Astrocyte of the spinal cord (primary cell): ENCODE data around the gene PARD6A.
A peak's percentile ranks its signal among the peaks of the same experiment; 100 is the strongest.

ENCODE experiments used
- DNase-seq: peaks from one replicate; pipeline ENCODE4 v3.0.0; 2011; ENCODE audit warnings: low read depth, low spot score
- H3K4me3 ChIP-seq: 2 replicates; pipeline ENCODE4 v1.5.1; 2011; ENCODE audit warnings: low read depth, mild to moderate bottlenecking, low read length, moderate library complexity
- CTCF ChIP-seq: IDR thresholded peaks from 2 replicates; pipeline ENCODE4 v1.5.1; 2012; ENCODE audit warnings: low read depth, mild to moderate bottlenecking, low read length, inconsistent platforms
- in situ Hi-C: cut with HindIII; loops from 2 replicates; pipeline ENCODE4 v1.10.0; 2017; ENCODE audit warnings: low sequenced_read_pairs

The PARD6A gene

GRCh38 chr16:67662653-67663010, 1.9 kb downstream of the PARD6A start:
- DNase-seq, result no peak
- TF ChIP-seq CTCF, result no peak
- no peak overlapping the region for H3K4me3 ChIP-seq
- in situ Hi-C loops, result no loop called here

DNA sequence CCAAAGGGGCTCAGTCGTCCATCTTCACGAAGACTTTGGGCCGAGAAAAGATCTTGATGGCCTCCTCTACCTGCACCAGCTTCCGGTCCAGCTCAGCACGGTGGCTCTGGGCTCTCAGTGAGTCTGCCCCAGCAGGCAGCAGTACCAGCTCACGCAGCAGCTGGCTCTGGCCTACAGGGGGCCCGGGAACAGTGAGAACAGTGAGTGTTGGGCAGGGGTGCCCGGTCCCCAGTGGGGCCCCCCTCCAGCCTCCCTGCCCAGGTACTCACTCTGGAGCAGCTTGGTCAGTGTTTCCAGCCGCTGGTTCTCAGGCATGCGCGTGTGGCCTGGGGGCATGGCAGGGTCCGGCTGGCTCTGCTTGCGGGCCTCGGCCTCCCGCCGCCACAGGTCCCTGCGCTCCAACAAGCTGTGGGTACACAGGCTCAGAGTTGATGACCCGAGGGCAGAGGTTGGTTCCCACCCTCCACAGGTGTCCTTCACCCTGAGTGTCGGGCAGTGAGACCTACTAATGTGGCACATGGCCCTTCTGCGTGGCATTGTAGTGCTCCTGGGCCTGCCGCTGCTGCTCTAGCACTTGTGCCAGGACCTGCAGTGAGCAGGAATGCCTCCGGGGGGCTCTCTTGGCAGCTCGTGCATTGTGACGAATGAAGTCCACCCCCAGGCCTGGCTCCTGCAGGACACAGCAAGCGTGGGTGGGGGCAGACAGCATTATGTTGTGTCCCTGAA, 2.6 kb downstream of the PARD6A start:
- no peak for DNase-seq
- TF ChIP-seq CTCF, result peak; percentile 43
- in situ Hi-C loops, result no loop called here
- no peak overlapping the region for H3K4me3 ChIP-seq

GRCh38 chr16:67663877-67664222, 3.1 kb downstream of the PARD6A start:
- no peak for DNase-seq
- TF ChIP-seq CTCF, result no peak
- H3K4me3 ChIP-seq, result no peak overlapping the region
- in situ Hi-C loops, result no loop called here

GRCh38 chr16:67664258-67664657, 3.5 kb downstream of the PARD6A start:
- no peak for TF ChIP-seq CTCF
- in situ Hi-C loops, result no loop called here
- no peak for DNase-seq
- H3K4me3 ChIP-seq, result no peak overlapping the region

DNA sequence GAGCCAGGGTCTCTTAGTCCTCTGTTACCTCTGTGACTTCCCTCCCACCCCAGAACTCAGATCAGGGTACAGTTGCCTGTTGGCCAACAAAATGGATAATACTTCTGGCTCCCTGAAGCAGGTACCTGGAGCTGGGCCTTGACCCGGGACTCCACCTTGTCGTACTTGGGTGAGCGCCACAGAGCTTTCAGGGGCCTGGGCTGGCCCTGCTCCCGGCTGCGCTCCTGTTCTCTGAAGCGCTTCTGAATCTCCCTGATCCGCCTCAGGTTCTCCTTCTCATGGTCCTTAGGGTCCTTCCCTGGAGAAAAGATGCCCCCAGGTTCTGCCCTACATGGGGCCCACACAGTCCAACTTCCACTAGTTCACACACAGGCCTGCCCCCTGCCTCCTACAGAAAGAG, 4.1 kb downstream of the PARD6A start:
- no peak for TF ChIP-seq CTCF
- DNase-seq, result no peak
- H3K4me3 ChIP-seq, result no peak overlapping the region
- in situ Hi-C loops, result no loop called here

DNA sequence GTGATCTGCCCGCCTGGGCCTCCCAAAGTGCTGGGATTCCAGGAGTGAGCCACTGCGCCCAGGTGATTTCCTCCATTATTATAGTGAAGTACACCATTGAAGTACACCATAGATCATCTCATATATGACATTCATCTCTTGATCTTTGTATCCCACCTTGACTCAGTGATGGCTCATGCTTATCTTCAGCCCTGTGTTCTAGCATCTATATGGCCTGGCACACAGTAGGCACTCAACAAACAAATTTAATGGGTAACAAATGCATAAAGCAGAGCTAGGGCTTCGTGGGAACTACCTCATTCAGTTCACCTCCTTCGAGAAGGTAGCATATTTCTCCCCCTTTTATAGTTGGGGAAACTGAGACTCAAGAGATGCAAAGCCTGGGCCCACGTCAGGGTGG, 4.8 kb downstream of the PARD6A start:
- DNase-seq, result no peak
- no peak for TF ChIP-seq CTCF
- in situ Hi-C loops, result no loop called here
- H3K4me3 ChIP-seq, result peak overlapping the region; percentile 61

GRCh38 chr16:67666032-67666551, 5.3 kb downstream of the PARD6A start:
- no peak for TF ChIP-seq CTCF
- in situ Hi-C loops, result no loop called here
- DNase-seq, result no peak
- peak overlapping the region; percentile 61 for H3K4me3 ChIP-seq
